HG03045 (cell line): ENCODE measurements around the gene ALOXE3.

Source experiments
- ATAC-seq: cut with Tn5 transposase; IDR thresholded peaks from one replicate; pipeline ENCODE4 v1.9.1; 2021; ENCODE audit warnings: mild to moderate bottlenecking, moderate library complexity; ENCODE audit not compliant: unreplicated experiment

The ALOXE3 gene

GRCh38 chr17:8117980-8118768 lies at the start of gene ALOXE3:
Gene ALOXE3 (minus strand): TSS chr17:8118514. CDS start chr17:8117990, 524 bp downstream.
- peak; percentile 1 for ATAC-seq

- no peak for ATAC-seq
These were observed 49.2 kb upstream of the ALOXE3 start for GRCh38 chr17:8167526-8167925.

GRCh38 chr17:8166731-8167130 lies 48.4 kb upstream of the ALOXE3 start:
- ATAC-seq: no peak

GRCh38 chr17:8164815-8165131 lies 46.5 kb upstream of the ALOXE3 start:
- ATAC-seq: no peak

- no peak for ATAC-seq
These were observed 45.9 kb upstream of the ALOXE3 start for GRCh38 chr17:8163978-8164814.

- ATAC-seq: no peak
These were observed 45.0 kb upstream of the ALOXE3 start for GRCh38 chr17:8162997-8163977.

- peak; percentile 44 for ATAC-seq
These were observed 44.1 kb upstream of the ALOXE3 start, which contains the start of gene VAMP2 for GRCh38 chr17:8162233-8162996. Gene VAMP2 (minus strand): TSS chr17:8162948. CDS start chr17:8162879, 69 bp downstream.

GRCh38 chr17:8161289-8162232 lies 43.2 kb upstream of the ALOXE3 start:
- ATAC-seq: no peak

- ATAC-seq: no peak
These were observed 42.5 kb upstream of the ALOXE3 start for GRCh38 chr17:8160741-8161221.

GRCh38 chr17:8160224-8160577 lies 41.9 kb upstream of the ALOXE3 start:
- no peak for ATAC-seq

- no peak for ATAC-seq
These were observed 41.3 kb upstream of the ALOXE3 start for GRCh38 chr17:8159459-8160223.

GRCh38 chr17:8159032-8159400 lies 40.7 kb upstream of the ALOXE3 start:
- ATAC-seq: no peak

GRCh38 chr17:8158267-8159031 lies 40.1 kb upstream of the ALOXE3 start:
- no peak for ATAC-seq

GRCh38 chr17:8156246-8156992 lies 38.1 kb upstream of the ALOXE3 start:
- ATAC-seq: peak; percentile 75

- no peak for ATAC-seq
These were observed 37.6 kb upstream of the ALOXE3 start for GRCh38 chr17:8155996-8156245.

GRCh38 chr17:8155231-8155995 lies 37.1 kb upstream of the ALOXE3 start:
- no peak for ATAC-seq
